Jurkat, Clone E6-1 (cell line): ENCODE results near the gene CYP46A1.

Source experiments
- DNase-seq: peaks from one replicate; pipeline ENCODE4 v3.0.0-alpha.2; 2011; ENCODE audit warnings: low read depth, low spot score
- H3K4me3 ChIP-seq: 2 replicates; pipeline ENCODE4 v1.5.1; 2011; ENCODE audit warnings: mild to moderate bottlenecking, low read length, control low read depth, moderate library complexity

The CYP46A1 gene

GRCh38 chr14:99749763-99750715 lies 65.9 kb downstream of the CYP46A1 start:
- no peak overlapping the region for H3K4me3 ChIP-seq
- no peak for DNase-seq

DNA sequence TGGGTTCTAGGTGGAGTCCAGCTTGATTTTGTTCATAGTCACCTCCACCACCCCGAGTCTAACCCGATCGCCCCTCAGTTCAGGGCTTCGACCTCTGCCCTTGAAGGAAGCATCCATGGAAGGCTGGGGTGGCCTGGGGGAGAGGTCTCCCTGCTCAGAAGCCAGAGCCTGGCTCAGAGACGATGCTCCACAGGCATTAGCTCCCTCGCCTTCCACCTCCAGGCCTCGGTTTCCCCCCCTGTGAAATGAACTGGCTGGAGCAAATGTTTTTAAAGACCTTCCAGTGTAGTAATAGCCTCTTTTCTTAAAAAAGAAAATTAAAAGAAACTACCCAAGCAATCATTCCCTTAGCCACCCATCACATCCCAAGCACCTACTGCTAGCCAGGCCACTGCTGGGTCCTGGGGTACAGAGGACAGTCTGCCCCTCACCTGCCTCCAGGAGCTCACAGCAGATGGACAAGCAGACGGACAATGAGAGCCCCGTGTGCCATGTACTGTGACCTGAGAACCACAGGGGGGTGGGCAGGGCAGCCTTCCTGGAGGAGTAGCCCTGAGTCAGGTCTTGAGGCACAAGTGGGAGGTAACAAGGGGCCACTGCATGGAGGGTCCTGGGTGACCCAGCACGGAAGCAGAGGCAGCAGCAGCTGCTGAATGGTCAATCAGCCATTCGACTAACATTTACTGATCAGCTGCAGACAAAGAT lies 66.8 kb downstream of the CYP46A1 start:
- H3K4me3 ChIP-seq = no peak overlapping the region
- no peak for DNase-seq

GRCh38 chr14:99751539-99752485 lies 67.7 kb downstream of the CYP46A1 start:
- H3K4me3 ChIP-seq = no peak overlapping the region
- no peak for DNase-seq

GRCh38 chr14:99752486-99753121 lies 68.5 kb downstream of the CYP46A1 start:
- no peak for DNase-seq

DNA sequence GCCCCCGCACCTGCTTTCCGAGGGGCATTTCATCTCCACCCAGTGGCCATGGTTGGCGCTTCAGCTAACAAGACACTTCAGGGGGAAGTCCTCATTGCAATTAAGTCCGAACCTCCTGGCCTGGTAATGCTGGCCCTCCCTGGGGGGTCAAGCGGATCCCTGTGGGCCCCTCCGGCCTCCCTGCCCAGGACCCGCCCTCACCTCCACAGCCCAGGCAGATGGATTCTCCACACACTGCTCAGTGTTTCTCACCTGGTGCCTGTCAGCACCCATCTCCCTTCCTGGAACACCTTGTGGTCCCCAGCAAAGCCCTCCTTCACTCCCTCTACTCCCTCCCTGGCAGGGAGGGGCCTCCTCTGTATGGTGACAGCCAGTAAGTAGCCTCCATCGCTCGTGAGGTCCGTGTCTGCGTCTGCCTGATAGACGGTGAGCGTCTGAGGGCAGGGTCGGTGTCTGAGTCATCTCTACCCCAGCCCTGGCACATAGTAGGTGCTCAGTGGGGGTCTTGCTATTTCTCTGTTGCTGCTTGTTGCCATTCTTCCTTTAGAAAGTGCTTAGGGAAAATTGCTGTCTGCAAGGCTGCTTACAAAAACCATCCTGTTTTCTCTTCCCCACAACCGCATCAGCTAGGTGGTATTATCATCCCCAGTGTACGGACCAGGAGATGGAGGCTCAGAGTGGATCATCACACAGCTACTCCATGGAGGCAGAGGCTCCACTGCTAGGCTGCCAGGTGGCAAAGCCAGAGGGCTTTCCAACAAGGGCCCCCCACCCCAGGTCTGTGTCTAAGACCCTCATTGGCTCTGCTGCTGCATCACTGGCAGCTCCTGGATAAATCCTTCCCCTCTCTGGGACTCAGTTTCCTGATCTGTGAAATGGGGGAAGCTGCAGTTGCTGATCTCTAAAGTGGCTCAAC lies 69.4 kb downstream of the CYP46A1 start:
- H3K4me3 ChIP-seq = no peak overlapping the region
- no peak for DNase-seq

More at GRCh38 chr14:99752486-99753121, 68.5 kb downstream of the CYP46A1 start:
- no peak overlapping the region for H3K4me3 ChIP-seq

- no peak overlapping the region for H3K4me3 ChIP-seq
- no peak for DNase-seq
Measured at GRCh38 chr14:99754141-99755067, 70.3 kb downstream of the CYP46A1 start.

DNA sequence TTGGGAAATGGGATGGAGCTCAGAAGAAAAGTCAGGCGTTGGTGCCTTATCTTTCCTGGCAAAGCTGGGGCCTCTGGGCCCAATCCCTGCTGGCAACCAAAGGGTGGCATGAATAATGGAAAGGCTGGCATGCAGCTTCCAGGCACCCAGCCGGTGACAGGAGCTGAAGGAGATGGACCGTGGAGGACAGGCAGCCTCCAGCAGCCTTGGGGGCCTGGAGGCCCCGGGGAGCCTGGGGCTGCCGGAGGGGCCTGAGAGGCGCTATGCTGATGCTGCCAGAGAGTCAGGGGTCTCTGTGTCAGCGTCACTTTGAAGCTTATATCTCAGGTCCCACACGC lies 70.9 kb downstream of the CYP46A1 start:
- no peak for DNase-seq
- H3K4me3 ChIP-seq = no peak overlapping the region

DNA sequence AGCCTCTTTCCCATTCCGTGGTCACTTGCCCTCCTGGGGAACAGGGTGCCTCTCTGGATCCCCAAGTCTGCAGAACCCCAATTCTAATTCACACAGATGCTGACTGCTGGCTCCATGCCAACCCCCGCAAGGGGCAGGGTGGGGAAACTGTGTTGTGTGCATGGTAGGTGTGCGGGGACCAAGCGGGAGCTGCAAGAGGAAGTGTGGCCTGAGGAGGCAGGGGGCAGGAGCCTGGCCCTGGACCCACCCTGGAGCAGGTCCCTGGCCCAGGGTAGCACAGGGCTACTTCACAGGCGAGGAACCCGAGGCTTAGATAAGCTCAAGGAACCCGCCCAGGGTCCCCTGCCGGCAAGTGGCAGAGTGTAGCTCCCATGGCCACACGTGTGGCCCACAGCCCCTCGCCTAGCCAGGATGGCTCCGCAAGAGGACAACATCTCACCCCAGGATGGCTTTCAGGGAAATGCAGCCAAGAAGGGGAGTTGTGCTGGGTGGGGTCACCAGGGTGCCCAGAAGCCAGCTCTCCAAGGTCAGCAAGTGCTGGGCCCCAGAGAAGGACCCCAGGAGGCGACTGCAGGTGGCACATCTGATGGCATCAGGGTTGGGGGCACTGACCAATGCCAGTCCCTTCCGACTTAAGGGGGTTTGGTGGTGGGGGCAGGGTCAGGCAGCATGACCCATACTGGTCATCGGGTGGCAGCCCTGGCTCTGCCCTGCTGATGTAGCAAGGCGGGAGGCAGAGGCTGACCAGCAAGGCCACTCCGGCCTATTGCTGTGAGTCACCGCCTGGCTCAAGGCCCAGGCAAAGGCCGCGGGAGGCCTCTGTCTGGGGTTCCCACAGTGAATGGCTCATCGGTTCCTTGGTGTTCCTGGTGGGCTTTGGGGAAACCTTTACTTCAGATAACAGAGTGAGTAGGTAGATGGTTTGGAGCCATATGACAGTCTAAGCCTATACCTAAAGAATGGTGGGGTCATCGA lies 71.8 kb downstream of the CYP46A1 start:
- no peak for DNase-seq
- H3K4me3 ChIP-seq = no peak overlapping the region

- no peak for DNase-seq
- H3K4me3 ChIP-seq = no peak overlapping the region
Measured at GRCh38 chr14:99756796-99757195, 72.7 kb downstream of the CYP46A1 start.

DNA sequence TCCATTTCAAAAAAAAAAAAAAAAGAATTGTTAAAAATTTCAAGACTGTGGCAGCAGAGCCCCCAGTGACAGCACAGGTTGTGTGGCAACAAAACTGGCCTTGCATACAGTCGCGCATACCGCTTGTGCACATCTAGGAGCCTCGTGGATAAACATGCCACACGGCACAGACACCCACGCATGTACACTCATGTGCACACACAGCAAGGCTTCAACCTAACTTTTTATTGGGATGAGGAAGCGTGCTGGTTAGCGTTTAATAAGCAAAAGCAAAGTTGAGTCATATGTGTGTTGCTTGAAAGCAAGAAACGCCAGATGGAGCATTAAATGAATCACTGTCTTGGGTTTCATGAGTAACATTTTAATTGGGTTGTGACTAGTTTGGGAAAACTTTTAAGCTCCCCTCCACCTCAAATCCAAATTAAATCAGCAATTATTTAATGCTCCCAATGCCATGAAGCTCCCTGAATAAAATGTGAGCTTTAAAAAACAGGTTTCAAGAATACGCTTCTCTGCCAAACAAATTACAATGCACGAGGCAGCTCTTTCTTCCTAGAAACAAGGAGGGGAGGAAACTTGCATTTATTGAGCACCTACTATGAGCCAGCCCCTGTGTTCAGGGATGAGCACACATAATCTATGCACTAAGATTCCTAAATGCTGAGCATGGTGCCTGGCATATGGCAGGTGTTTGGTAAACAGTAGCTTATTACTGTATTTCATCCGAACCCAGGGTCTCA lies 73.4 kb downstream of the CYP46A1 start:
- DNase-seq = no peak
- H3K4me3 ChIP-seq = no peak overlapping the region

GRCh38 chr14:99758121-99758821 lies 74.2 kb downstream of the CYP46A1 start:
- DNase-seq = no peak
- no peak overlapping the region for H3K4me3 ChIP-seq

DNA sequence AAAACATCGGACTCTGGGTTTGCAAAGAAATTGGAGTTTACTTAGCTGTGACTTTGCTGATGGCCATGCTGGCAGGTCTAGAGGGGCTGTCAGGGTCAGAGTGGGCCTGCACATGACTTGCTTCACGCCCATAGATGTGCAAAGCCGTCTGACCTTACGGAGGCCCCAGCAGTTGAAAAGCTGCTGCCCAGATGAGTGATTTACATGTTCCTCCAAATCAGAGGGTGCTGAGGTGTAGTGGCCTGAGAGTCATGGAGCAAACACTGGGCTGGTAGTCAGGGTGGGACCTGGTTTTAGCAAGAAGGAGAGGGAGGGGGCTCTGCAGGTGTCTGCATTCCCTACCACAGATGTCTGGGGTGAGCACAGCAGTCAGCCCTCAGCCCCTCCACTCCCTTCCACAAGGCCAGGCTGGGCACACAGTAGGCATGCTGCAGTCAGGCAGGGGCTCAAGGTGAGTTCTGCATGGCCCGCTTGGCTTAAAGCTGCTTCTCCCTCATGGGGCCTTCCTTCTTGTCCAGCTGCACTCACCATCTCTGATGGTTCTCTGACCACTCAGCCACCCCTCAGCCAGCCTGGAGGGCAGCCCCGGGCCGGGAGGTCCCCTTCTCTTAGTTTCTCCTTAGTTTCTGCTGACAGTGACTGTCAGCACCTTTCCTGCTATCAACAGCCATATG lies 74.9 kb downstream of the CYP46A1 start:
- no peak overlapping the region for H3K4me3 ChIP-seq
- no peak for DNase-seq

DNA sequence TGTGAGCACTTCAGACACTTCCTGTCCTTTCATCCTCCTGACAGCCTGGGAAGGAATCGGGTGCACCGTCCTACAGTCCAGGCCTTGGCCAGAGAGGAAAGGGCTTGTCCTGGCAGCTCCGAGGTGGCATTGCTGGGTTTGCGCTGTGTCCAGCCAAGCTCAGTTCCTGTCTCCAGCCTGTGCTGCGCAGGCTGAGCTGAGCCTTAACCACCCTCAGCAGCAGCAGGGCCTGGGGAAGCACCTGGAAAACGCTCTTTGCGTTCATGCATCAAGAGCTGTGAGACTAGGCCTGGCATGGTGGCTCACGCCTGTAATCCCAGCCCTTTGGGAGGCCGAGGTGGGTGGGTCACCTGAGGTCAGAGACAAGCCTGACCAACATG lies 75.4 kb downstream of the CYP46A1 start:
- DNase-seq = no peak
- H3K4me3 ChIP-seq = no peak overlapping the region

GRCh38 chr14:99760817-99761216 lies 76.7 kb downstream of the CYP46A1 start:
- no peak for DNase-seq

More at GRCh38 chr14:99760817-99761216, 76.7 kb downstream of the CYP46A1 start:
- no peak overlapping the region for H3K4me3 ChIP-seq
